Colon (tissue), 2 donors: Measurements from ENCODE around the gene TNFRSF13B.
"Not testable (repeated sequence)": the region's sequence is repeated elsewhere in the genome, so short reads cannot be mapped to it uniquely, and the experiment has no call there.

Source experiments
- FAIRE-seq: peaks from 2 replicates; lab custom pipeline; 2012; peaks lifted over from hg19 to GRCh38; lab: Jason Lieb, UNC
- donor health status: control.
- donor health status: control.

TNFRSF13B gene

DNA sequence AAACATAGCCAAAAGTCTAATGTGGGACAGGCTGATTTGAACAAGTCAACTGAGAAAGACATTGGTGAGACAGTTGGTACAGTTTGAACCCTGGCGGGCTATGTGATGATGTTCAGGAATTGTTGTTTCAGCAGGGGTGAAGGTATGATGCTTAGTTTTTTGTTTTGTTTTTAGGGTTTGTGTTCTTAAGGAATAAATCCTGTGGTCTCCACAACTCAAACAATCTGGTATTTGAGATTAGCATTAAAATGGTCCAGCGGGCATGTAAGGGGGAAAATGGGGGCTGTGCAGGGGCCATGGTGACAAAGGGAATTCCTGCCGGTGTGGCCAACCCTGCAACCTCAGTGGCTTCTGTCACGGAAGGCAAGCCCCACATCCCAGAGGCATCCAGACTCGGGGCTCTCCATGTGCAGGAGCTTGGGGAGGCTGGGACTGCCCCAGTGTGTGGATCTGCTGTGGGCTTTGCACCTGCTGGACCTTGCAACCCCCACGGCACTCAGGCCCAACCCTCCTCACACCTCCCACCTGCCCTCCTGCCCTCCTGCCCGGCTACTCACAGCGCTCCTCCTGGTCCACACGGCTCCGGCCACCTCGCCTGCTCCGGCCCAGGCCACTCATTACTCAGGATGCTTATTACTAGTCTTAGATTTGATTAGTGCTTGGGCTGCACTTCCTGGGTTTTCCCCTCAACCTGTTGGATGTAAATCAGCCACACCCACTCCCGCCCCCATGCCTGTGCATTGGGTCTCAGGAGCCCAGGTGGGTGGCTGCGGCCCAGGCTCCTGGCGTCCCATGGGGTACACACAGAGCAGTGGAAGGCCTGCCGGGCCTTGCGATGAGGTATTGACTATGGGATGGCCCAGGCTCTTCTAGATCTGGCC lies at the start of gene TNFRSF13B:
Gene TNFRSF13B, minus strand, starts transcription at position 661 of the 881 bp plus-strand sequence. Its CDS starts 43 bp downstream, at position 618.
- FAIRE-seq, result no peak

- no peak for FAIRE-seq
Measured at GRCh38 chr17:17021194-17021863, 49.4 kb upstream of the TNFRSF13B start.

DNA sequence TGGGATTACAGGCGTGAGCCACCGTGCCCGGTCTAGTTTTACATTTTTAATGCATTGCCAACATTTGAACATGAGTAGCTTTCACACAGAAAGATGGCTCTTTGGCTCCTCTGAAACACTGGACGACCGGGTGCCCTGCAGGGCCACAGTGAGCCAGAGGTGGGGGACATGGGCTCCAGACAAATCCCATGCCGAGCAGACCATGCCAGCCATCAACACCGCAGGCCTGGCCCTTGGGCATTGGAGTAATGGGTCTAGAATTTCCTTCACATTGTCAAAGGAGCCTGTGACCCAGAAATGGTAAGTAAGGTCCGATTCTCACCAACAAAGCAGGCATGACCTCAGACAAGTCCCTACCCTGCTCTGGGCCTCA lies 48.9 kb upstream of the TNFRSF13B start:
- FAIRE-seq, result no peak

- FAIRE-seq, result no peak
Measured at GRCh38 chr17:17019891-17020456, 48.1 kb upstream of the TNFRSF13B start.

- no peak for FAIRE-seq
Measured at GRCh38 chr17:17019430-17019762, 47.5 kb upstream of the TNFRSF13B start.

GRCh38 chr17:17018612-17019429 lies 46.9 kb upstream of the TNFRSF13B start:
- no peak for FAIRE-seq

DNA sequence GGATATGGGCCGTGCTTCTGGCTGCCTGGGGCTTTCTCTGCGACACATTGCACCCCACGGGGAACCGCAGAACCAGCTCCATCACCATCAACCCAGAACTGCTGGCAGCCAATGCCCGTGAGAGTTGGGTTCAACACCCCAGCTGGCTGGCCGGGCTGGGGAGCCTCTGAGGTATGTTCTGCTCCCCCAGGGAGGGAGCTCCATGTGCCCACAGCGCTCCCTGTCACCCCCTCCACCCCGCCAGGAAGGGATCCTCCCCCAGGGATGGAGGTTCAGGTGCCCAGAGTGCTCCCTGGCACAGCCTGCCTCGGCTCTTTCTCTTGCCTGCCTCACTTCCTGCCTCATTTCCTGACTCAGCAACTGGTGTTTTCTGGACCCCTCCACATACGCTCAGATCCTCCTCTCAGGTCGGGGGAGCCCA lies 46.1 kb upstream of the TNFRSF13B start:
- no peak for FAIRE-seq

DNA sequence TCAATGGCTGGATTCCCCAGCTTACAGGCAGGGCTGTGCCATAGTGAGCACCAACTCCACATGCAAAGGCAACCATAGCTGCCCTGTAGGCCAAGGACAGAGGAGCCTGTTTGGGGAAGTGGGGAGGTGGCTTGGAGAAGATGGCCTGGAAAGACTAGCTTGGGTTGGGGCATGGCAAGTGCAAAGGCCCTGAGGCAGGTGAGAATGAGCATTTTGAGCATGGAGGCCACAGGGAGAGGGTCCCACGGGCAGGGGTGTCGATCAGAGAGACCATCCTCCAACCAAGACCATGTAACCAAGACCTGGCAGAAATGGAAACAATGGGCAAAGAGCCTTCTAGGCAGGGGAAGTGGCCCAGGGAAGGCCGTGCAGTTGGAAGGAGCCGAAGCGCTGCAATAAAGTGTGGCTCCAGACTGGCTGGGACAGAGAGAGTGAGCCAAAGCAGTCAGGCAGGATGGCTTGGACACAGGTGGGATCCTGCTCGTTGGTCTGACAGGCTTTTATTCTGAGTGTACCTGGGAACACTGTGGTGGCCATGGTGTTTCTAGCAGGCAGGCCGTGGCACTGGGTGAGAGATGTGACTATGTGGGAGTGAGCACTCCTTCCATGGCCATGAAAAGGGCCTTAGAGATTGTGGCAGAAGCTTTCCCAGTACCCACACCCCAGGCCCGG lies 45.6 kb upstream of the TNFRSF13B start:
- no peak for FAIRE-seq

DNA sequence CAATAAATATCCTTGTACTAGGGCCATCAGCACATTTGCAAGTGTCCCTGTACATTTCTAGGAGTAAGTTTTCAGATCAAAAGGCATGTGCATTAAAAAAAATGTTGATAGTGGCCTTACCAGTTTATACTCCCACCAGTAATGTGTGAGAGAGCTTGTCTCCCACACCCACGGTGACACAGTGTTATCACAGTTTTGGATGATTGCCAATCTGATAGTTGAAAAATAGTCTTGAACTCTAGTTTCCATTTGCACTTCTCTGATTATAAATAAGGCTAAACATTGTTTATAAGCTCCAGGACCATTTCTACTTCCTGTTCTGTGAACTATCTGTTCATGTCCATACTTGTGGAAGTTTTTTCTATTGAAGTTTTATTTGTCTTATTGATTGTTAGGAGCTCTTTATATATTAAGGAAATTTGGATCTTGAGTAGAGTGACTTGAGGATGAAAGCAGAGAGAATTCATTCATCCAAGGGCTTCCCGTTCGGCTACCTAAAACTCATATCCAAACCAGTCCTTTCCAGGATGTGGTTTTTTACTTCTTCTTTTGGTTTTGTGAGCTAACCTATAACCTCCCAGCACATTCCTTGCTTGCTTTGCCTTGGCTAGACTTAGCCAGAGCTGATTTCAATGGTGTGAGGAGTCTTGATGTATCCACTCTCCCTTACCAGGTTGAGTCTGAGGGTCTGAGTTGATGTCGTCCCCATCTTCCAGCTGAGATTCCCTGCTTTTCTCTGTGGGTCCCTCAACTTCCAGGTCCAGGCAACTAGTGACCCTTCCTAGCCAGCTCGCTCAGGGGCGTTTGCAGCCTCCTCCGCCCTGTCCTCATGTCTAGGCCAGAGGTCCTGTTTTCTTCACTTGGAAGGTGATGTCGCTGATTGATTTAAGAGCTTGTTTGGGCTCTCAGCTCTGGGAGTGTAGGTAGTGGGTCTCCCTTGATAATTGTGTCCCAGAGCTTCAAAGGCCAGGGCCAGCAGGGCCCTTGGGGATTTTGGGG lies 44.6 kb upstream of the TNFRSF13B start:
- not testable (repeated sequence) for FAIRE-seq

- no peak for FAIRE-seq
Measured at GRCh38 chr17:17015230-17015629, 43.3 kb upstream of the TNFRSF13B start.

DNA sequence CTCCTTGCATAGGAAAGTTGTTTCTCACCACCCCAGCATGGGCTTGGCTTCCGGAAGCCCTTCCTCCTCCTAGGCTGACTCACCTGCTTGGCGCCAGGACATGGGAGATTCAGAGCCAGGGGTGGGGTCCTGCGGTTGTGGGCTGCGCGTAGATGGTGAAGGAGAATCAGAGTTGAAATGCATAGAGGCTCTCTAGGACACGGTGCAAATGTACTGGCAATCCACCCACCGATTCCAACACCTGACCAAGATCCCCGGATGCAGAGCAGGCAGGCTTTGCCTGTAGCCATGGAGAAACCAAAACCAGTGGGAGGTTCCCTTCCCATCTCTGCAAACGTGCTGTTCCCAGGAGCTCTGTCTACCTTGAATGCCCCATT lies 42.8 kb upstream of the TNFRSF13B start:
- not testable (repeated sequence) for FAIRE-seq

GRCh38 chr17:17013828-17014747 lies 42.2 kb upstream of the TNFRSF13B start:
- not testable (repeated sequence) for FAIRE-seq

DNA sequence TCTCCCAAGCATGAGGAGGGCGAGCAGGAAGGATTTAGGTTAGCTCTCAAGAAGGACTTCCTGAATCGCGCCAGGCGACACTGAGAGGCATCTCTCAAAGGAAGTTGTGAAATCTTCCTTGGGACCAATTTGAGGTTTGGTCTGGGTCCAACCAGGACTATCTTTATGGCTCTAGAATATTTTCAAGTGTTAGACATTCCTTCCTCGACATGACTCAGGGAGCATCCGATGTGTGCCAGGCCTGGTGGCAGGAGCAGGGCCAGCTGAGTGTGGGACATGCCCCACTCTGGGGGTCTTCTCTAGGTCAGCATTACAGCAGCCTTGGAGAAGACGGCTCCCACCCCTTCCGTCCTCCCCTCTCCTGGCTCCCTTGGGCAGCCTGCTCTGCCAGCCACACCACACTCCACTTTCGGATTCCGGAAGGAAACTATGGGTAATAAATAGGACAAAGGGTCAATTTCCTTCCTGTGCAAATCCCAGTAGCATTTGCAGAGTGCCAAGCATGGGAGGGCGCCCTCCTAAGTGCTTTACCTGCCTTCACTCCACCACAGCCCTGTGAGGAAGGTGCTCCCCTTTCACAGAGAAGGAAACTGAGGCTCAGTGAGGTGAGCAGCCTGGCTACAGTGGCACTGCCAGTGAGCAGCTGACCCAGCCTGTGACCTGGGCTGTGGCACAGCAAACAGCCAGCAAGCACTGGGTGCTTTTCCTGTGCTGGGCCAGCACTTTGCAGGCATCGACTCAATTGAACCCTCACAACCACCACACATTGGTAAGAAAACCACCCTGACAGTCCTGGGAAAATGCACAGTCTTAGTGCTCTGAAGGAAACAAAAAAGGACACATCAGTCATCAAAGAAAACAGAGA lies 39.4 kb upstream of the TNFRSF13B start:
- not testable (repeated sequence) for FAIRE-seq

GRCh38 chr17:17010545-17011034 lies 38.7 kb upstream of the TNFRSF13B start:
- not testable (repeated sequence) for FAIRE-seq

- FAIRE-seq, result not testable (repeated sequence)
Measured at GRCh38 chr17:17009972-17010371, 38.1 kb upstream of the TNFRSF13B start.

- FAIRE-seq, result not testable (repeated sequence)
Measured at GRCh38 chr17:17008621-17009397, 36.9 kb upstream of the TNFRSF13B start.

DNA sequence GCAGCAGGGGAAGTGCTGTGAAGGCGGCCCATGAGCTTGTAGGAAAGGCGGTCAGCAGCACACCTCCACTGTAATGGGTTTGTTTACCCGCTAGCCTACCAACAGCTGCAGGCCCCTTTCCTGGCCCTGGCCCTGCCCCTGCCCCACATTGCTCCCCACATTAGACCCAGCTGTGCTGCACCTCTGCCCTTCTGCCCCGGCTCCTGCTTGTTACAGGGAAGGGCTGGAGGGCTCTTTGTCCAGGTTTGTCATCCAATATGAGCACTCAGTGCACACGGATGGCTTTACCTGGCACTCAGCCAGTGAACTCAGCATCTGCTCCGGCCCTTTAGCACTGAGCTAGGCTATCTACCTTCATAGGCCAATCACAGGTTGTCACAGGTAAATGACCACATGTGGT lies 36.0 kb upstream of the TNFRSF13B start:
- FAIRE-seq, result not testable (repeated sequence)
